GM10266 (cell line): ENCODE measurements around the gene DCAF8.
A peak's percentile ranks its signal among the peaks of the same experiment; 100 is the strongest.

Source experiments
- DNase-seq: peaks from one replicate; pipeline ENCODE4 v3.0.0; 2012; ENCODE audit errors: extremely low spot score
- TF ChIP-seq, protein P1 (sequence below): IDR thresholded peaks from 2 replicates; pipeline ENCODE4 v1.5.1; 2012; ENCODE audit warnings: mild to moderate bottlenecking, low read depth; ENCODE audit not compliant: control insufficient read depth, insufficient read depth; ENCODE audit errors: missing control alignments

The DCAF8 gene

DNA sequence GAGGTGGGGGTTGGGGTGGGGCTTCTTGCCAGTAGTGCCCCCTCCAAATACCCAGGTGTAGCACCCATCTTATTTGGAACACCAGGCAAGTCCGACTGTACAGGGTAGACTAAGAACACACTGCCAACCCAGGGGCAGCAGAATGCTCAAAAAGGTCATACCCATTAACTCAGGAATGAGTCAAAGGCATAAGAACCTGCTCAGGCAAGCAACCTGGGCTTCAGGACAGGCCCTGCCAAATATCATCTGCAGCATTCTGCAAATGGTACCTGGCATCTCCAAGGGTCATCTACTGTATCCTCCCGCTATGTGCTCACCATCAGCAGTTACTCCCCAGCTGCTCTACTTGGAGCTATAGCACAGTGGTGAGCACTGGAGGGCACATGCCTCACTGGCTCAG is 37.7 kb downstream of the DCAF8 start:
- no peak for DNase-seq
- TF ChIP-seq, protein P1, sequence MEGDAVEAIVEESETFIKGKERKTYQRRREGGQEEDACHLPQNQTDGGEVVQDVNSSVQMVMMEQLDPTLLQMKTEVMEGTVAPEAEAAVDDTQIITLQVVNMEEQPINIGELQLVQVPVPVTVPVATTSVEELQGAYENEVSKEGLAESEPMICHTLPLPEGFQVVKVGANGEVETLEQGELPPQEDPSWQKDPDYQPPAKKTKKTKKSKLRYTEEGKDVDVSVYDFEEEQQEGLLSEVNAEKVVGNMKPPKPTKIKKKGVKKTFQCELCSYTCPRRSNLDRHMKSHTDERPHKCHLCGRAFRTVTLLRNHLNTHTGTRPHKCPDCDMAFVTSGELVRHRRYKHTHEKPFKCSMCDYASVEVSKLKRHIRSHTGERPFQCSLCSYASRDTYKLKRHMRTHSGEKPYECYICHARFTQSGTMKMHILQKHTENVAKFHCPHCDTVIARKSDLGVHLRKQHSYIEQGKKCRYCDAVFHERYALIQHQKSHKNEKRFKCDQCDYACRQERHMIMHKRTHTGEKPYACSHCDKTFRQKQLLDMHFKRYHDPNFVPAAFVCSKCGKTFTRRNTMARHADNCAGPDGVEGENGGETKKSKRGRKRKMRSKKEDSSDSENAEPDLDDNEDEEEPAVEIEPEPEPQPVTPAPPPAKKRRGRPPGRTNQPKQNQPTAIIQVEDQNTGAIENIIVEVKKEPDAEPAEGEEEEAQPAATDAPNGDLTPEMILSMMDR: no peak

DNA sequence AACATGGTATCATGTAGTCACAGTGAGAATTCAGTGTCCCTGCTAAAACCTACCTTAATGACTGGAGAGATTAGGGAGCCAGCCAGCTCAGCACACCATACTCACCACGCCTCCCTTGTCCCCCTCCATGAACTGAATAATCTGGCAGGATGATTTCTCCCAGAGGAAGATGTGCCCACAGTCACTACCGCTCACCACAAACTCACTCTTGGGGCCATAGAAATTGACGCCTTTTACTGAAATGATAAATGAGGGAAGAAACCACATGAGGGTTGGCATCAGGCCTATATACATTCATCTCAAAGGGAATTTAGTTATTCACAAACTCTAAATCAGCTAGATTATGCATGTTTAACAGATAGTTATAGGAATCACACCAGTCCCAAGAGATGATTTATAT is 39.8 kb downstream of the DCAF8 start:
- TF ChIP-seq, protein P1: no peak
- no peak for DNase-seq

DNA sequence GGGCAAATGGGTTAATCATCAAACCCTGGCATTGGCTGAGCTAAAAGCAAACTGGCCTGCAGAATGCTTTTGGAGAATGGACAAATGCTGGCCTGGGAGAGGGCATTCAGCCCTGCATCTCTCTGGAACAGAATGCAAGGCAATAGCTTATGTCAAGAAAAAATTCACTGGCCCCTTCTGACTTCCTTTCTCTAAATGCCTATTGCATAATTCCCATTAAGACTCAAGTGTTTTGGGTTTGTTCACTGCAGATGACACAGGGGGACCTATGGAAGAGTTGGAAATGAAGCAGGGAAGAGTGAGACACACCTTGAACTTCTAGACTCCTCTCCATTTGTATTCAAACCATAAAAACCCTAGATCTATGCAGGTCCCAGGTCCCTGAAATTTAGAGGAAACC is 41.3 kb downstream of the DCAF8 start:
- DNase-seq: no peak
- TF ChIP-seq, protein P1: no peak

DNA sequence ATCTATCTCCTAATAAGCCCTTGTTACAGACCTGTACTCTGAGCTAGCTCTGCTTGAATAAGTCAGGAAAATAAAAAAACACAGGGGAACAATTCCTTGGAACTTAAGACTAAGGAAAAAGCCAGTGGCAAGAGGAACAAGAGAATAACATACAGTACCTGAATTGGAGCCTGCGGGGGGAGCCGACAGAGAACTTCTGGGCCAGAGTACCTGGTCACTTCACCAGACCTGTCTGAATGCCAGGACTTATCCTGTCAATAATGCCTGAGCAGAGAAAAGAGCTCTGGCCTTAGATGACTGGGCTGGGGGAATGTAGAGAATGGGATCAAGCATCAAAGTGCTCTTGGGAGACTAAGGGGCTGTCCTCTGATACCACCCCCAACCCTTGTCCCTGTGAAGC is 42.0 kb downstream of the DCAF8 start:
- no peak for DNase-seq
- TF ChIP-seq, protein P1: no peak

DNA sequence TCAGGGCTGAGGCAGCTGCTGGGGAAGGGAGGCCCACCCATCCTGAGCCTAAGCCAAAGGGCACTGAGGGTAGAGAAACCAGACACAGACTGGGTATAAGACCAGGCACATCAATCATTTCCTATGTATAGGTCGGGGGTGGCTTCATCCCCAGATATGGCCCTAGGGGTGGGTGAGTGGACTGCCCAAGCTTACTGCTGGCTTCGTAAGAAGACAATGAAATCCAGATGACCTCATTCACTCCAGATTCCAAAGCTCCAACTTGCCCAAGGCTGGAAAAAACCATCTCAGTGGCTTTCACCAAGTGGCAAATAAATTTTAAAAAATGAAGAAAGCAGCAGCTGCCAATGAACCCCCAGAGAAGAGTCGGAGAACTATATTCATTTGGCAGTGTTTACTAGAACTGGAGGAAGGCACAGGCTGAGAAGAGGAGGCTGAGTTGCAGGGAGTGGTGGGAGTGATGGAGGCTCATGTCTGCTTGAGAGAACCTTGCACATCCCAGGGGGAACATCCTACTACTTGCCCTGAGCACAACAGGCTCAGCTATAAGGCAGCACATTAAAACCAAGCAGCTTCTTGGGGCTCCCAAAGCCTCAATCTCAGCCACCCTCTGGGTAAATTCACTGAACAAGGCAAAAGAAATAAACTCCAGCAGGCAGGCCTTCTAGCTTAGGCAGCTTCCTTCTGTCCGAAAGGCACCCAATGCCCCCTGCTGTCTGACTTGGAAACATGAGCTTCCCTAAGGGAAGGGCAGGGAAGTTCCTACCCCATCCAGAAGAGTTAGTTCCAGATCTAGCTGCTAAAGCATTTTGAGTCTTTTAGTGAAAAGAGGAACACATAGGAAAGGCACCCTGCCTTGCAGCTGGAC is 43.1 kb downstream of the DCAF8 start:
- TF ChIP-seq, protein P1: peak; percentile 28
- DNase-seq: no peak

DNA sequence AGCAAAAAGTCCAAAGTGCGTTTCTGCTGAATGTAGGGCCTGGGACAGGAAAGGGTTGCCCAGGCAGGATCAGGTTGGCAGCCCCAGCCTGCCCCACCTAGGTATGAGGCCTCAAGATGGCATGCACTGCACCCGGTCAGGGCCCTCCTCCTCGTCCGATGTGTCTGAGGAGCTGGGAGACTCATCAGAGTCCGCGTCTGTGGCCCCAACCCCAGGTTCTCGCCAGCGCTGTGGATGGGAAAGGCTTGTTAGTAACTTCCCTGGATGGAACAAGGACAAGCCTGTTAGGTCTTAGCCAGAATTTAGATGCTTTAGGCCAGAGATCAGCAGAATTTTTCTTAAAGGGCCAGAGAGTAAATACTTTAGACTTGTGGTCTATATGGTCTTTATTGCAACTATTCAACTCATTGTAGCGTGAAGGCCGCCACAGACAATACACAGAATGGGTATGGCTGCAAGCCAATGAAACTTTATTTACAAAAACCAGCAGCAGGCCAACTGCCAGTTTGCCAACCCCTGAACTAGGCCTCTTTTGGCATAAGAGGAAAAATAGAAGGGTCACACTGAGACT is 44.8 kb downstream of the DCAF8 start:
- TF ChIP-seq, protein P1: no peak
- no peak for DNase-seq

DNA sequence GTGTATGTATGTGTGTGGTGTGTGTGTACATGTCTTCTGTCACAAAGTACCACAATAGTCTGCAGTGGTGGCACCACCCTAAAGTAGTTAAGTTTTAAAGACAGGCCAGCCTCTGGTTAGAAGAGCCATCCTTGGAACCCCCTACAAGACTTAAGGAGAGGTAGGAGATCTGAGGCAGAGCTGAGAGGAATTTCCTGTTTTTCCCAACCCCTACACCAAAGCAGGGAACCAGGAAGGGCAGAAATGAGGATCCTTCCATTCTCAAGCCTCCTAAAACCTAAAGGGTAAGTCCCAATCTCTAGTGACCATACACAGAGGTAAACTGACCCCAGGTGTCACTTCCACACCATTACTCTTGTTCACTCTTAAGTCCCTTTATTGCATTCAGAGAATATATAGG is 46.0 kb downstream of the DCAF8 start:
- TF ChIP-seq, protein P1: no peak
- DNase-seq: no peak
